Activated CD4-positive, alpha-beta T cell treated with anti-CD3 and anti-CD28 coated beads, Interleukin-2, amount 10 ng/mL, durations not matched to agents 24 days and 14 days (primary cell): ENCODE results near the gene SLC8A3. TPM values are rescaled to one million over a fixed set of nuclear protein-coding genes. Genes with fewer than 3 reads are reported as not detected.

Experiments used
- DNase-seq: peaks from one replicate; pipeline ENCODE4 v3.0.0; 2022
- H3K27ac Mint-ChIP-seq: one replicate; pipeline ENCODE4 v1.8.0; 2022; ENCODE audit warnings: mild to moderate bottlenecking, mixed read lengths
- H3K27me3 Mint-ChIP-seq: one replicate; pipeline ENCODE4 v1.8.0; 2022; ENCODE audit warnings: mixed read lengths
- H3K36me3 Mint-ChIP-seq: one replicate; pipeline ENCODE4 v1.8.0; 2022; ENCODE audit warnings: low read depth, mild to moderate bottlenecking, mixed read lengths
- H3K4me1 Mint-ChIP-seq: one replicate; pipeline ENCODE4 v1.8.0; 2021; ENCODE audit warnings: mixed read lengths
- H3K4me3 Mint-ChIP-seq: one replicate; pipeline ENCODE4 v1.8.0; 2022; ENCODE audit warnings: mild to moderate bottlenecking, moderate library complexity, mixed read lengths
- H3K9me3 Mint-ChIP-seq: one replicate; pipeline ENCODE4 v1.8.0; 2021; ENCODE audit warnings: mixed read lengths
- intact Hi-C: fragments of 100-400 bp; cut with micrococcal nuclease; formaldehyde crosslinking; loops from one replicate; pipeline ENCODE4 v1.15.1; 2023
- total RNA-seq: library from RNA; stranded (reverse); gene quantifications from 2 replicates; pipeline ENCODE4 v1.2.3, GENCODE V29; 2022

The SLC8A3 gene
- total RNA-seq, 1 donor from 2014 or later = 0.79 TPM

DNA sequence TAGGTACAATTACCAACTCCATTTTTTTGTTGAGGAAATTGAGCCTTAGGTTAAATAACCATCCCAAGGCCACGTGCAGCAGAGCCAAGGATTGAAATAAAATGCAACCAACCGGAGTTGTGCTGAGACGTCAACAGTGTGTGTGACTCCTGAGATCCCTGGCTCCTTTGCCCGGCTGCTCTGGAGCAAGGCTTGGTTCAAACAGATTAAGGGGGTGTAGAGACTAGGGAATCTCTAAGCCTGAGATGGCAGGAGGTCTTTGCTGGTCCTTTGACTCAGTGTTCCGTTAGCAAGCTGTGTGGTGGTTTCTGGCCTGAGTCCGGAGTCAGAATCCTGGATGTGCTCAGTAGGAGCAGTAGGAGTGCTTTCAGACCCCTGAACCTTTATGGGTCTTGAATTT lies 1.4 kb upstream of the SLC8A3 start:
- H3K9me3 Mint-ChIP-seq = no peaks in the 10 kb centered on the region
- H3K27ac Mint-ChIP-seq = no peak overlapping the region
- intact Hi-C loops = no loop called here
- H3K4me1 Mint-ChIP-seq = peaks cover 15% of the 10 kb centered on the region
- H3K27me3 Mint-ChIP-seq = peaks cover 64% of the 10 kb centered on the region
- no peak for DNase-seq
- H3K4me3 Mint-ChIP-seq = no peak overlapping the region
- no peaks in the 10 kb centered on the region for H3K36me3 Mint-ChIP-seq

DNA sequence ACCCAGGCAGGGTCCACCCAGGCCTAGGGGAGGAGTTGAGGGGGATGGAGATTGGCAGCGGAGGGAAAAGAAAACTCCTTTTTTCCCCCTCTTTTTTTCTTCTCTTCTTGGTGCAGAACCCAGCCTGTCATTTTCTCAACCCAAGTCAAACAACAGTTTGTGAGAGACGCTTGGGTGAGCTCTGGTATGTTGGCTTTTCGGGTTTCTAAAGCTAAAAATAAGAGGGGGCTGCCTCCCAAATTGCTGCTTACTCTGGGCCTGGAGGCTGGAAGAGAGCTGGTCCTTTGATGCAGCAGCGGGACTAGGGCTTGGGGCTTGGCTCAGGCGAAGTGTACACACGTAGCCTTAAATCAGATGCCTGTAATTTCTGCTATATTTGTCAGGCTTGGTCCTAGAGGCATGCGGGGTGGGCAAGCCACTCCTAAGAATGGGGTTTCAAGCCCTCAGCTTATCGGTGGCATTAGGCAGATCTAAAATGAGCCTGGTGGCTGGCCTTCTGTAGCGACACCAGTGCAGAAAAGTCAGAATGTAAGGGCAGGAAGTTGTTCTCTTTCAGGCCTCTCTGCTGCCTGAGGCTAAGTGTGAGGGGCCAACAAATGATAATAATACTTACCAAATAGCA lies 816 bp upstream of the SLC8A3 start:
- Mint-ChIP-seq H3K9me3 (no peaks in the 10 kb centered on the region), H3K36me3 (no peaks in the 10 kb centered on the region), H3K4me1 (peaks cover 15% of the 10 kb centered on the region), H3K4me3 (peak overlapping the region; percentile 75), H3K27ac (no peak overlapping the region), H3K27me3 (peaks cover 59% of the 10 kb centered on the region)
- DNase-seq = no peak
- intact Hi-C loops = no loop called here

DNA sequence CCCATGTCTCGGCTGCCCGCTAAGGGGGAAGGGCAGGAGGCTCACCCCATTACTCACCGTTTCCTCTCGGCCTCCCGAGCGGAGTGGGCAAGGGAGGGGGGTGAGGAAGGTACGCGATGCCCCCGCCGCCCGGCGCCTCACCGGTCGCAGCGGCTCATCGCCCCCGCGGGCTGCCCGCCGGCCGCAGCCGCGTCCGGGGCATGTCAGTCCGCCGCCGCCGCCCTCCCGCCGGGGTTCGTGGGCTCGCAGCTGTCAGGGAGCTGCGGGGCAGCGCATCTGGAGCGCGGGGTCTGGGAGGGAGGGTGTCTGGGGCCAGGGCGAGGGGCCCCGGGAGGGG lies 461 bp downstream of the SLC8A3 start:
- peak overlapping the region; percentile 81 for H3K4me3 Mint-ChIP-seq
- peak; percentile 60 for DNase-seq
- H3K9me3 Mint-ChIP-seq = no peaks in the 10 kb centered on the region
- intact Hi-C loops = no loop called here
- H3K27me3 Mint-ChIP-seq = peaks cover 52% of the 10 kb centered on the region
- no peaks in the 10 kb centered on the region for H3K36me3 Mint-ChIP-seq
- peak overlapping the region; percentile 77 for H3K27ac Mint-ChIP-seq
- peaks cover 15% of the 10 kb centered on the region for H3K4me1 Mint-ChIP-seq

DNA sequence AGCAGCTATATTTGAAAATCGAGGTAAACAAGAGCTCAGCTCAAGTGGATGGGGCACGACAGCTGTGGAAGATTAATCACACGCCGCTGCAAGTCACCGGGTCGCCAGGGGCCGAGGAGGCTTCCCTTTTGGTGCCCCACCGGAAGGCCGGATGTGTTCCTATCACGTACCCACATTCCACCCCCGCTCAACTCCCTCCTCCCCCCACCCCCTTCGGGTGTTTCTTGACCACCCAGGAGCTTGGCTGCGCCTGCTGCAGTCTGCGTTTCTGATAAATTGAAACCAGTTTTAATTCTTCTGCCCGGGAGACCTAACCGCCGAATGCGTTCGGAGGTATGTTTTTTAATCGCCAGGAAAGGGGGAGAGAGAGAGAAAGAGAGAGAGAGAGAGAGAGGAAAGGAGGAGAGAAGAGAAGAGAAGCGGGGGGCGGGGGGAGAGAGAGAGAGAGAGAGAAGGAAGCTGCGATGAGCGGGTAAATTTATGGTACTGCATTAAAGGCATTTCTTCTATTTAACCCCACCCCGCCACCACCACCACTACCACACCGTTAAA lies 1.8 kb downstream of the SLC8A3 start:
- no peaks in the 10 kb centered on the region for H3K9me3 Mint-ChIP-seq
- intact Hi-C loops = no loop called here
- H3K36me3 Mint-ChIP-seq = no peaks in the 10 kb centered on the region
- peaks cover 43% of the 10 kb centered on the region for H3K27me3 Mint-ChIP-seq
- DNase-seq = no peak
- peak overlapping the region; percentile 81 for H3K4me3 Mint-ChIP-seq
- H3K4me1 Mint-ChIP-seq = peaks cover 15% of the 10 kb centered on the region
- H3K27ac Mint-ChIP-seq = no peak overlapping the region

DNA sequence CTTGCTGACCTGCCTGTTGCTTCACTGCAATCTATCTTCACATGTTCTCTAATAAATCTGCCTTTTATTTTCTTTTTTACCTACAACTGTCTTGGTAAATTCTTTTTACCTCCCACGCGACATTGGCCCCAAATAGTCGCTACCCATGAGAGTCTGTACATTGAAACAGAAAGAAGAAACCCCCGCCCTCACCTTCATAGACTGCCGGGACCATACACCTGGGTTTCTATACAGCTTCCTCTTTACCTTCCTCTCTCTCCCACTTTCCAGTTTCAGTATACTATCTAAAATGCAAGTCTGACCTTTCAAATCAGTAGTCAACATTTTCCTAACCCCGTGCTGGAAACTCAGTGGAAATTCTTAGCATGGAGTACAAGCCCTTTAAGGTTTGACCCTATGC lies 4.8 kb downstream of the SLC8A3 start:
- Mint-ChIP-seq H3K9me3 (no peaks in the 10 kb centered on the region), H3K4me3 (no peak overlapping the region), H3K27me3 (peaks cover 23% of the 10 kb centered on the region), H3K4me1 (peaks cover 10% of the 10 kb centered on the region), H3K27ac (no peak overlapping the region), H3K36me3 (no peaks in the 10 kb centered on the region)
- no peak for DNase-seq
- intact Hi-C loops = no loop called here

DNA sequence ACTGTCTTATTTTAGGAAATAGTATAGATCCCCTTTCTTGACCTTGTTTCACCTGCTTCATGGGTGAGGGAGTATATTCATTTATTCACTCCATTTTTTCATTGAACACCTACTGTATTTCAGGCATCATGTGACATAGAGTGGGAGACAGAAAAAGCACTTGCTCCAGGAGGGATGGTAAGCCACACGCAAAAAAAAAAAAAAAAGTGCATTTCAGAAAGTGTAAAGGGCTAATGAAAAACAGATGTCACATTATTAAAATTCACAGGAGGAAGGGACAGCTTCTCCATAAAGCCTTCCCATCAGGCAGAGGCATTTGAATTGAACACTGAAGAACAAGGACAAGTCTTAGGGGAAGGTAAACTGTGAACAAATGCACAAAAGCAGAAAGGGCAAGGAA lies 7.5 kb downstream of the SLC8A3 start:
- Mint-ChIP-seq H3K4me1 (no peaks in the 10 kb centered on the region), H3K27ac (no peak overlapping the region), H3K4me3 (no peak overlapping the region), H3K27me3 (peaks cover 12% of the 10 kb centered on the region), H3K36me3 (no peaks in the 10 kb centered on the region), H3K9me3 (no peaks in the 10 kb centered on the region)
- no peak for DNase-seq
- intact Hi-C loops = no loop called here

DNA sequence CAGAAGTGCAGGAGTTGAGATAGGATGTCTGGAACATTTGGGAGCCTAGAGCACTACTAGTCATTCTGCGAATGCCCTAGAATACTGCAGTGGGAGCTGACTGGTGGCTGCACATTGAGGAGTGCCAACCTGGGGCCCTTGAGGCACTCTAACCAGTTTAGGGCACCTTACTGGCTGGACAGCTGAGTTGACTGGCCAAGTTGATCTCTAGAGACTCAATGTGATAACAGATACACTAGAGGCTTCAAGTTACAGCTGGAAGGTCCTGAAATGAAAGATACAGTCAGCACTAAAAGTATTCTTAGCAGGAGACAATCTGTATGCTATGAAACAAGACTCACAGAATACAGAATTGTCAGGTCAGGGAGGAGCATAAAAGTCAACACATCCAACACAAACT lies 8.0 kb downstream of the SLC8A3 start:
- no peak for DNase-seq
- Mint-ChIP-seq H3K4me1 (no peaks in the 10 kb centered on the region), H3K36me3 (no peaks in the 10 kb centered on the region), H3K27ac (no peak overlapping the region), H3K4me3 (no peak overlapping the region), H3K27me3 (peaks cover 7% of the 10 kb centered on the region), H3K9me3 (no peaks in the 10 kb centered on the region)
- intact Hi-C loops = no loop called here

DNA sequence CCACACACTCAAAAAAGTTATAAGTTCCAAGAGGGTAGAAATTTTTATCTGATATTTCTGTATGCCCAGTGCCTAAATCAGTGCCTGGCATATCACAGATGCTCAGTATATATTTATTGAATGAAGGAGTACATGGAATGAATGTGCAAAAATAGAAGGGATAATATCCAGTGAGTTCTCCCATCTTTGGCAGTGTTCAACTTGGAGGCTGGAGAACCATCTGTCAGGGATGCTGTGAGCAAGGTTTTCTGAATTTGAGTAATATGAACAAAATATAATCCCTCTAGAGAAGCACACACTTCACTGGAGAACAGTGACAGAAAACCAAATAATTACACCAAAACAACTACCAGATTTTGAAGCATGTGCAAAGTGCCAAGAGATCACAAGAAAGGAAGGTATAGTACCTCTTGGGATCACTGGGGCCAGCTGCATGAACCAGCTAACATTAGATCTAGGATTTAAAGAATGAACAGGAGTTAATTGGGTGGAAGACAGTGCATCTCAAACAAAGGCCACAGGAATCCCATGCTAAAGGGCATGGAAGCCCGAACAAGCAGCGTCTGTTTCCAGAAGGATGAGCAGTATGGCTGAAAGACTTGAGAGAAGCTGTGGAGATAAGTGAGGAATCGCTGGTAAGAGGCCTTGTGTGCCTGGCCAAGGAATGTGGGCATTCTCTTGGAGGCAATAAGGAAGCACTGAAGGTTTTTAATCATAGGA lies 11.5 kb downstream of the SLC8A3 start:
- no peaks in the 10 kb centered on the region for H3K9me3 Mint-ChIP-seq
- H3K27me3 Mint-ChIP-seq = peaks cover 8% of the 10 kb centered on the region
- no peaks in the 10 kb centered on the region for H3K36me3 Mint-ChIP-seq

DNA sequence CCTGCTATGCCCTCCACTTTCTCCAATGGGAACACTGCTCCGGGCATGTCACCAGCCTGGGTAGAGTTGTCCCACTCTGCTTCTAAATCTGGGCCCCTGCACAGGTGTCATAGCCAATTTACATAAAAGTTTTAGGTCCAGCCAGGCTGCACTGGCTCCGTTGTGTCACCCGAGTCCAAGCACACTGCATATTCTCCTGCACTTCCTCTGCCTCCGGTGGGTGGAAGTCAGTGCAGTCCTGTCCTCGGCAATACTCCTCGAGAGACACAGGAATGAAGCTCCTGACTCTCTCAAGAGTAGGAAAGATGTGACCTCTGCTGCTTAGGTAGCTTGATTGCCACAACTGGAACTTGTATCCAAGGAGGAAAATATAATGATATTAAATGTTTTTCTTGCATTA lies 15.2 kb downstream of the SLC8A3 start:
- H3K36me3 Mint-ChIP-seq = no peaks in the 10 kb centered on the region
- H3K27me3 Mint-ChIP-seq = peaks cover 12% of the 10 kb centered on the region
- intact Hi-C loops = no loop called here
- H3K27ac Mint-ChIP-seq = no peak overlapping the region
- no peak for DNase-seq
- no peaks in the 10 kb centered on the region for H3K9me3 Mint-ChIP-seq
- H3K4me3 Mint-ChIP-seq = no peak overlapping the region
- no peaks in the 10 kb centered on the region for H3K4me1 Mint-ChIP-seq

More for the DNA sequence above, 11.5 kb downstream of the SLC8A3 start:
- intact Hi-C loops = no loop called here
- H3K4me3 Mint-ChIP-seq = no peak overlapping the region
- no peak overlapping the region for H3K27ac Mint-ChIP-seq
- no peaks in the 10 kb centered on the region for H3K4me1 Mint-ChIP-seq
- no peak for DNase-seq

DNA sequence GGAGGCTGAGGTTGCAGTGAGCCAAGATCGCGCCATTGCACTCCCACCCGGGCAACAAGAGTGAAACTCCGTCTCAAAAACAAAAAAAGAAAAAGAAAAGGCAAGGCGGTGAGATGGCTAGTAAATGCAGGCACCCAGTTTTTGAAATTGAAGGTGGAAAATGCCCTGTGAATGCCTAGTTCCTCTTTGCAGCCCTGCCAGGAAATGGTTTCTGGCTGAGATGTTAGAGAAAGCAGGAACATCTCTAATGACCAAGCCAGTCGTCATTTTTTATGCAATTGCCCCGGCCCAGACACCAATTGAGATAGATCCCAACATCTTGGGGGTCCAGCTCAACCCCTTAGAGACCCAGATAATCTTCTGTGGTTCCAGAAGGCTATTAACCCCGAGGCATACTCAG lies 17.0 kb downstream of the SLC8A3 start:
- intact Hi-C loops = no loop called here
- Mint-ChIP-seq H3K27me3 (peaks cover 10% of the 10 kb centered on the region), H3K4me3 (no peak overlapping the region), H3K36me3 (no peaks in the 10 kb centered on the region), H3K4me1 (no peaks in the 10 kb centered on the region), H3K27ac (no peak overlapping the region), H3K9me3 (no peaks in the 10 kb centered on the region)
- DNase-seq = no peak

DNA sequence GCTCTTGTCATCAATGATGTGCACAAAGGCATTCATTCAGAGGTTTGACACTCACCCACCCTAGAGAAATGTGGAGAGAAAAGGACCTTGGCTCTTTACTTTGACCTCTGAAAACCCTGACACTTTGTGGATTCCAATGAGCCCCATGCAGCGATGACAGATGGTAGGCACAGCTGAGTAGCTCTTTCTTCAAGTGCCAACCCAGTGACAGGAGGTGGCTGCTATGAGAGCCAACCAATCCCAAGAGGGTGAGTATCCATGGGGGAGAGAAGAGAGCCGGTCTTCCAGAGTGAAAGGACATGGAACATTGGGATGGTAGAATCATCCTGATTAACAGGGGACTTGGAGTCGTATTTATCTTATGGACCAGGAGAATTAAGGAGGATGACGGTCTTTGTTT lies 17.8 kb downstream of the SLC8A3 start:
- Mint-ChIP-seq H3K36me3 (no peaks in the 10 kb centered on the region), H3K4me1 (no peaks in the 10 kb centered on the region), H3K27ac (no peak overlapping the region), H3K4me3 (no peak overlapping the region), H3K27me3 (peaks cover 10% of the 10 kb centered on the region), H3K9me3 (no peaks in the 10 kb centered on the region)
- no peak for DNase-seq
- intact Hi-C loops = no loop called here

DNA sequence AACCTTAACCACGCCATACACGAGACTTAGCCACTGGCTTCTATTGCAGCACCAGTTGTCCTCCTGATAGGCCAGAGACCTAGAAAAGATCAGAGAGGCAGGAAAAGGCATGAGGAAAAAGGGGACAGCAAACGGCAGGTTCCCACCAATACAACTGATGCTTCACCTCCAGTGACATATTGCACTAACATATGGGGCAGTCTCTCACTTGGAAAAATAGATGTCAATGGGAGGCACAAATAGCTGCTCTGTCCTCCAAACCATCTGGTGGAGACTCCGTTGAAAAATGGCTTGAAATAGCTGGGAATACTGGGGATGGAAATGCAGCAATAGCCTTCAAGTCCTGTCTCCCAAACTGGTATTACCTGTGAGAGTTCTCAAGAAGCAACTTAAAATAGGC lies 20.3 kb downstream of the SLC8A3 start:
- Mint-ChIP-seq H3K9me3 (no peaks in the 10 kb centered on the region), H3K4me1 (no peaks in the 10 kb centered on the region), H3K4me3 (no peak overlapping the region), H3K36me3 (no peaks in the 10 kb centered on the region), H3K27me3 (peaks cover 8% of the 10 kb centered on the region), H3K27ac (no peak overlapping the region)
- intact Hi-C loops = no loop called here
- DNase-seq = no peak

DNA sequence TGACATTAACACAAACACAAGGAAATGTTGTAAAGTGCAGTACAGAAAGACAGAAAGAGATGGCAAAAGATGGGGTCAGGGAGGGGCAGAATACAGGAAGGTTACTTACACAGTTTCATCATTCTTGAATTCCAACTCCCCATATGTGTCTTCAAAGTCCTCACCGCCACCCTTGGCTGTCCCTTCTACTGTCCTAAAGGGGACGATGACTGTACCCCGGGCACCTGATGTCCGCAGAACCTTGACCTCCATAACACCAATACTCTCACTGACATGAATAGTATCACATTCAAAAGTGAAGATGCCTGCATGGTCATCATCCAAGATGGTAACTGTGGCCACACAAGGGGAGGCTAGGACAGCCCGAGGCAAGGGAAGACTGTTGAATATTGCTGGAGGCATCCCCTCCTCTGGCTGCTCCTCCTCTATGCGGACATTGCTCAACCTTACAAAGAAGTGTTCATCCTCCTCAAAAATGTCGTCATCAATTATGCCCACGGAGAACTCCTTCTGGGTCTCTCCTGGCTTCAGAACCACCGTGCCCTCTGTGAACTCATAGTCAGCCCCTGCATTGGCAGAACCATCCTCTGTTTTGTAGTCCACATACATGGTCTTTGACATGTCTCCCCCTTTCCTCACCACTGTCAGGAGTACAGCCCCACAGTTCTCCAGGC lies 22.1 kb downstream of the SLC8A3 start:
- intact Hi-C loops = no loop called here
- DNase-seq = no peak
- no peaks in the 10 kb centered on the region for H3K9me3 Mint-ChIP-seq
- peaks cover 4% of the 10 kb centered on the region for H3K27me3 Mint-ChIP-seq
- H3K36me3 Mint-ChIP-seq = no peaks in the 10 kb centered on the region
- H3K27ac Mint-ChIP-seq = no peak overlapping the region
- H3K4me1 Mint-ChIP-seq = no peaks in the 10 kb centered on the region
- no peak overlapping the region for H3K4me3 Mint-ChIP-seq

DNA sequence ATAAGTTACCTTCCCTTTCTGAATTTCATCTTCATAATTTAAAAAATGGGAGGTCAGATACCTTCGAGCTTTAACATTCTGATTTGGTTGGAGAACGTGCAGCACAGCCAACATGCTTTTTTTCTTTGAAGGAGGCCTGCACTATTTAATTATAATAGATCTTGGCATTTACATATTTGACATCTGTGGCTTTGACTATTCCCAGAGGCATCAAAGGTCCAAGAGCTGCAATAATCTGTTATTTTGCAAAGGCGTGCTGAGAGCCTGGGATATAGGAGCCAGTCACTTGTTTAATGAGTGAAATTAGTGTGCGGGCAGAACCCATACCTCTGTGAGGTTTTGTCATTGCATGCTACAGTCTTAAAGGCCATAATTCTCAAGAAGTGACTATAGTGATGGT lies 26.4 kb downstream of the SLC8A3 start:
- no peak overlapping the region for H3K4me3 Mint-ChIP-seq
- H3K4me1 Mint-ChIP-seq = no peaks in the 10 kb centered on the region
- intact Hi-C loops = no loop called here
- H3K27me3 Mint-ChIP-seq = peaks cover 3% of the 10 kb centered on the region
- H3K9me3 Mint-ChIP-seq = no peaks in the 10 kb centered on the region
- H3K27ac Mint-ChIP-seq = no peak overlapping the region
- DNase-seq = no peak
- no peaks in the 10 kb centered on the region for H3K36me3 Mint-ChIP-seq
